Activated CD4-positive, alpha-beta T cell treated with anti-CD3 and anti-CD28 coated beads for 24 hours (primary cell): ENCODE data around the gene FOXF1.

Experiments
- DNase-seq, 2 donors: peaks; one replicate each; pipeline ENCODE4 v3.0.0-alpha.2; 2020; ENCODE audit warnings: low read depth in 2 of 2

The FOXF1 gene

GRCh38 chr16:86533076-86533475, 22.7 kb downstream of the FOXF1 start:
- DNase-seq = no peak

GRCh38 chr16:86533767-86534351, 23.5 kb downstream of the FOXF1 start:
- DNase-seq = no peak

GRCh38 chr16:86534779-86535615, 24.7 kb downstream of the FOXF1 start:
- DNase-seq = no peak

GRCh38 chr16:86536621-86537020, 26.3 kb downstream of the FOXF1 start:
- no peak for DNase-seq

- DNase-seq = no peak
These were observed 27.2 kb downstream of the FOXF1 start for GRCh38 chr16:86537486-86537885.

GRCh38 chr16:86538196-86538780, 28.0 kb downstream of the FOXF1 start:
- DNase-seq = no peak

GRCh38 chr16:86540894-86541293, 30.6 kb downstream of the FOXF1 start:
- no peak for DNase-seq

- no peak for DNase-seq
These were observed 31.2 kb downstream of the FOXF1 start for GRCh38 chr16:86541560-86541959.

- no peak for DNase-seq
These were observed 32.7 kb downstream of the FOXF1 start for GRCh38 chr16:86542756-86543750.

GRCh38 chr16:86545481-86545880, 35.2 kb downstream of the FOXF1 start:
- DNase-seq = no peak

GRCh38 chr16:86545954-86546637, 35.8 kb downstream of the FOXF1 start:
- DNase-seq = no peak

GRCh38 chr16:86546638-86547013, 36.3 kb downstream of the FOXF1 start:
- no peak for DNase-seq

- DNase-seq = no peak
These were observed 37.0 kb downstream of the FOXF1 start for GRCh38 chr16:86547286-86547685.

- DNase-seq = no peak
These were observed 39.0 kb downstream of the FOXF1 start for GRCh38 chr16:86549076-86549892.

GRCh38 chr16:86549893-86550190, 39.5 kb downstream of the FOXF1 start:
- DNase-seq = no peak

GRCh38 chr16:86550281-86550680, 40.0 kb downstream of the FOXF1 start:
- no peak for DNase-seq

GRCh38 chr16:86553356-86553755, 43.0 kb downstream of the FOXF1 start:
- no peak for DNase-seq

- no peak for DNase-seq
These were observed 44.2 kb downstream of the FOXF1 start for GRCh38 chr16:86554599-86554916.

- peak; percentile 93 to 95 for DNase-seq
These were observed 44.8 kb downstream of the FOXF1 start, which contains the start of gene MTHFSD for GRCh38 chr16:86554917-86555703. MTHFSD (minus strand) TSS chr16:86555235; CDS start chr16:86555184, 51 bp downstream.

GRCh38 chr16:86555704-86556075, 45.4 kb downstream of the FOXF1 start:
- no peak for DNase-seq
